22Rv1 (cell line): Measurements from ENCODE around the gene PALLD.

Source experiments
- CTCF ChIP-seq: fragments of 450-650 bp; IDR thresholded peaks from 2 replicates; pipeline ENCODE4 v1.5.1; 2017; ENCODE audit warnings: mild to moderate bottlenecking
- ZFX ChIP-seq: fragments of 450-650 bp; IDR thresholded peaks from 2 replicates; pipeline ENCODE4 v1.6.1; 2017; ENCODE audit warnings: antibody characterized with exemption, borderline replicate concordance

GRCh38 chr4:168504526-168504925, 7.7 kb downstream of the PALLD start:
- TF ChIP-seq CTCF: no peak
- no peak for TF ChIP-seq ZFX
